ENCODE data around the gene TAX1BP3.

The TAX1BP3 gene

DNA sequence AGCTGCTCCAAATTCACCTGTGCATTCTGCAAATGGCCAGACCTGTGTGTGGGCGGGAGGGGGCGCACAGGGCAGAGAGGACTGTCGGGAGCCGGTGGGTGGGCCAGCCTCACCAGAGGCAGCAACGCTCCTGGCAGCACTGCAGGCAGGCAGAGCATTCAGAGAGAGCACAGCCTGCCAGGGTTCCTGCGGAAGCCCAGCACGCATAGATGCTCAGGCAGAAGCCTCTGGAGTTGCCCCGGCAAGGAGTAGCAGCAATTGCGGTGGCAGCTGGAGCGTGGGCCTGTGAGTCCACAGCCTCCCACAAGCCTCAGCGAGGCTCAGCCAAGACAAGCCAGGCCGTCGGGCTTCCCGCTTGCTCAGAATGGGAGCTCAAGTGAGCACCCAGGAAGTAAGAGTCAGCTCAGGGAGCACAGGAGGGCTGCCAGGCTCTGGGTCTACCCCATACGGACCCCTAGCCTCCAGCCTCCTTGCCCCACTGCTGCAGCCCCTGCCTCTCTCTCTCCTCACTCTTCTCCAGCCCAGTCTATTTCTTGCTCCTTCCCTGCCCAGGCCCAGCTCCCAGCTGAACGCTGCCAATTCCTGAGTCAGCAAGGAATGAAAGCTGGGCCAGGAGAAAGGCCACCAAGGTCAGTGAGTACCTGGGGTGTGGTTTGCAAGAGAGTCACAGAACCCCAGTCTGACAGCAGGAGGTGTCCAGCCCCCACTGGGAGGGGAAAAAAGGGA is 9.9 kb upstream of the TAX1BP3 start:
- FAIRE-seq (no peak), DNase-seq (ENCODE audit: insufficient read length, low spot score) (no peak)

GRCh38 chr17:3675886-3676285 is 7.5 kb upstream of the TAX1BP3 start:
- TF ChIP-seq POLR2AphosphoS5 (IDR thresholded peaks at IDR 0.05; ENCODE audit: low read depth, low read length) (no peak), SPI1 (IDR thresholded peaks at IDR 0.05; ENCODE audit: low read depth, low read length) (no peak), POLR2A (IDR thresholded peaks at IDR 0.05; ENCODE audit: low read depth, low read length) (no peak), TAF1 (IDR thresholded peaks at IDR 0.05; ENCODE audit: low read depth, low read length) (no peak), POU2F2 (IDR thresholded peaks at IDR 0.05; ENCODE audit: low read depth, low read length) (no peak), PAX5 (IDR thresholded peaks at IDR 0.05; ENCODE audit: insufficient read depth, low read length, severe bottlenecking) (no peak)
- no peak for DNase-seq (ENCODE audit: insufficient read length, low spot score)
- FAIRE-seq, result no peak

More for the DNA sequence above, 9.9 kb upstream of the TAX1BP3 start:
- TF ChIP-seq POU2F2 (IDR thresholded peaks at IDR 0.05; ENCODE audit: low read depth, low read length), result no peak
- TF ChIP-seq POLR2AphosphoS5 (IDR thresholded peaks at IDR 0.05; ENCODE audit: low read depth, low read length), result no peak
- no peak for TF ChIP-seq POLR2A (IDR thresholded peaks at IDR 0.05; ENCODE audit: low read depth, low read length)
- no peak for TF ChIP-seq SPI1 (IDR thresholded peaks at IDR 0.05; ENCODE audit: low read depth, low read length)
- no peak for TF ChIP-seq PAX5 (IDR thresholded peaks at IDR 0.05; ENCODE audit: insufficient read depth, low read length, severe bottlenecking)
- no peak for TF ChIP-seq TAF1 (IDR thresholded peaks at IDR 0.05; ENCODE audit: low read depth, low read length)

- no peak for TF ChIP-seq POLR2AphosphoS5 (IDR thresholded peaks at IDR 0.05; ENCODE audit: low read depth, low read length)
- TF ChIP-seq PAX5 (IDR thresholded peaks at IDR 0.05; ENCODE audit: insufficient read depth, low read length, severe bottlenecking), result no peak
- no peak for TF ChIP-seq POU2F2 (IDR thresholded peaks at IDR 0.05; ENCODE audit: low read depth, low read length)
- TF ChIP-seq POLR2A (IDR thresholded peaks at IDR 0.05; ENCODE audit: low read depth, low read length), result no peak
- no peak for FAIRE-seq
- no peak for DNase-seq (ENCODE audit: insufficient read length, low spot score)
Measured at GRCh38 chr17:3672571-3672970, 4.2 kb upstream of the TAX1BP3 start.

DNA sequence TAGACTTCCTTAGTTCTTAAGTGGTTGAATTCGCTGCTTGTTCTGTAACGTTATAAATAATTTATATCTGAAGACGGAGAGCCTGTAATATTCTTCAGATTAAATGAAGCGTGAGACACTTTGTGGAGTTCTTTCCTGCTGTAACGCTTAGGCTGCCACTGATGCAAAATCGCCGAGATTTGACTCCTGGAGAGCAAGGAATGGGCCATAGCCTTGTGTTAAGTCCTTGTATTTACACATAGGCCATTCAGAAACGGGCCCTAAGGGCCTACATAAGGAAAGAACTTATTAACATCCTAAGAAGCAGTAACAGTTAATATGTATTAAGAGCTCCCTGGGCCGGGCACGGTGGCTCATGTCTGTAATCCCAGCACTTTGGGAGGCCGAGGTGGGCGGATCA is 1.2 kb upstream of the TAX1BP3 start:
- no peak for TF ChIP-seq POLR2AphosphoS5 (IDR thresholded peaks at IDR 0.05; ENCODE audit: low read depth, low read length)
- TF ChIP-seq POLR2A (IDR thresholded peaks at IDR 0.05; ENCODE audit: low read depth, low read length), result no peak
- TF ChIP-seq PAX5 (IDR thresholded peaks at IDR 0.05; ENCODE audit: insufficient read depth, low read length, severe bottlenecking), result no peak
- TF ChIP-seq SPI1 (IDR thresholded peaks at IDR 0.05; ENCODE audit: low read depth, low read length), result no peak
- TF ChIP-seq TAF1 (IDR thresholded peaks at IDR 0.05; ENCODE audit: low read depth, low read length), result no peak
- no peak for TF ChIP-seq POU2F2 (IDR thresholded peaks at IDR 0.05; ENCODE audit: low read depth, low read length)
- FAIRE-seq (peak; percentile 67), DNase-seq (ENCODE audit: insufficient read length, low spot score) (no peak)

DNA sequence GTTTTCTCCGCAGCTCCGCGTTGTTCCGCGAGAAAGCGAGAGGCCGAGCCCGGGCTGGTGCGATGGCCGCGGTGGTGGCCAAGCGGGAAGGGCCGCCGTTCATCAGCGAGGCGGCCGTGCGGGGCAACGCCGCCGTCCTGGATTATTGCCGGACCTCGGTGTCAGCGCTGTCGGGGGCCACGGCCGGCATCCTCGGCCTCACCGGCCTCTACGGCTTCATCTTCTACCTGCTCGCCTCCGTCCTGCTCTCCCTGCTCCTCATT is 638 bp upstream of the TAX1BP3 start:
- FAIRE-seq (no peak), DNase-seq (ENCODE audit: insufficient read length, low spot score) (no peak)
- TF ChIP-seq TAF1 (IDR thresholded peaks at IDR 0.05; ENCODE audit: low read depth, low read length), result no peak
- no peak for TF ChIP-seq SPI1 (IDR thresholded peaks at IDR 0.05; ENCODE audit: low read depth, low read length)
- TF ChIP-seq PAX5 (IDR thresholded peaks at IDR 0.05; ENCODE audit: insufficient read depth, low read length, severe bottlenecking), result no peak
- no peak for TF ChIP-seq POLR2A (IDR thresholded peaks at IDR 0.05; ENCODE audit: low read depth, low read length)
- TF ChIP-seq POLR2AphosphoS5 (IDR thresholded peaks at IDR 0.05; ENCODE audit: low read depth, low read length), result no peak
- no peak for TF ChIP-seq POU2F2 (IDR thresholded peaks at IDR 0.05; ENCODE audit: low read depth, low read length)

DNA sequence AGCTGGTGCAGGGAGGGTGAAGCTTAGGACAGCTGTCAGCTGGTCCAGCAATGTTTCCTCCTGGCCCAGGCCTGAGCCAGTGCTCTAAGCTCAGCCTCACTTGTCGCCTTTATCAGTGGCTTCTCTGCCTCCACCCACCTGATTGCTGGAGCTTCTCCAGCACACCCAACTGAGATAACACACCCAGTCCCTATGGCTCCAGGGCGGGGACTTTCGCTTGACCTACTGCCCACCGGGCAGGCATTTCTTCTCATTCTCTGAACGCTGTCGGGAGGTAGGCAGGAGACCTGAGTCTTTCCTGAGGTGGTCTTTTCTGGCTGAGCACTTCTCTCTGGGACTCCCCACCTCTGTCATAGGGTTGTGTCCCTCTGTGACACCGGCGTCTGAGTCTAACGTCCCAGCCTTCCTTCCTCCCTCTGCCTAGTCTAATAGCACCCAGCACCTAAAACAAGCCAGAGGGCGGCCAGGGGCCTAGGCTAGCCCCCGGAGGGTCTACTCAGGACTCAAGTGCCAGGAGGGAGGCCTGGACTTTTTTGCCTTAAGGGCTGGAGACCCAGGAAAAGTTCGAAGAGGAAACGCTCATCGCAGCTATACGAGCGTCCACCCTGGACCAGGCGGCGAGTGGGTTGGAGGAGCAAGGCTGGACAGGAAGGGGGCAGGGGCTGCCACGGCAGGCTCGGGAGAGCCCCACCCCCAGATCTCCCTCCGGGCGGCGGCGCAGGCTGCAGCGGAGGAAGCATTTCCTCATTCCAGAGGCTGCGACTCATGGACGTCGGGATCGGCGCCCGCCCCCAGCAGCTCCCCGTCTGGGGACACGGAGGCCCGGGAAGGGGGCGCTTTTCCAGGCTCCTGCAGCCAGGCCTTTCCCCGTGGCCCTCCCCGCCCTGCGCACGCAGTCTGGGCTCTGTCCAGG is 756 bp downstream of the TAX1BP3 start:
- DNase-seq (ENCODE audit: insufficient read length, low spot score) (no peak), FAIRE-seq (peak; percentile 33)

DNA sequence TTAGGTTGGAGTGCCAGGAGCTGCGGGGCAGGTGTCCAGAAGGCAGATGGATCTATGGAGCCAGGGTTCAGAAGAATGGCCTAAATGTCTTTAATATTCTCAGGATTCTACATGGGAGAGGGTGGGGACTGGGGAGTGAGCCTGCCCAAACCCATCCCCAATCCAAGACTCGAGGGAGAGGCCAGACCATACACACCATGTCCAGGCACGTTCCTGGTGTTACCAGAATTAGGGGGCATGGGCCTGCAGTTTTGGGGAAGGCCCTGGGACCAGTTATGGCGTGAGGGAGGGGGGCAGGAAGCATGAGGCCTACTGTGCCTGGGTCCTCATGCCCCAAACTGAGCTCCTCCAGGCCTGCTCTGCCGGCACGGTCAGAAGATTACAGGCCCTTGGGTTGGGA is 1.9 kb downstream of the TAX1BP3 start:
- DNase-seq (ENCODE audit: insufficient read length, low spot score) (no peak), FAIRE-seq (no peak)
- TF ChIP-seq PAX5 (IDR thresholded peaks at IDR 0.05; ENCODE audit: insufficient read depth, low read length, severe bottlenecking) (no peak), POLR2A (IDR thresholded peaks at IDR 0.05; ENCODE audit: low read depth, low read length) (no peak), POU2F2 (IDR thresholded peaks at IDR 0.05; ENCODE audit: low read depth, low read length) (no peak), POLR2AphosphoS5 (IDR thresholded peaks at IDR 0.05; ENCODE audit: low read depth, low read length) (no peak), SPI1 (IDR thresholded peaks at IDR 0.05; ENCODE audit: low read depth, low read length) (no peak), TAF1 (IDR thresholded peaks at IDR 0.05; ENCODE audit: low read depth, low read length) (no peak)

More for the DNA sequence above, 756 bp downstream of the TAX1BP3 start:
- TF ChIP-seq SPI1 (IDR thresholded peaks at IDR 0.05; ENCODE audit: low read depth, low read length) (peak; percentile 12; the same call in 1 of the 2 replicates), POU2F2 (IDR thresholded peaks at IDR 0.05; ENCODE audit: low read depth, low read length) (no peak)

- TF ChIP-seq TAF1 (IDR thresholded peaks at IDR 0.05; ENCODE audit: low read depth, low read length), result no peak
- no peak for TF ChIP-seq PAX5 (IDR thresholded peaks at IDR 0.05; ENCODE audit: insufficient read depth, low read length, severe bottlenecking)
- TF ChIP-seq SPI1 (IDR thresholded peaks at IDR 0.05; ENCODE audit: low read depth, low read length), result no peak
- TF ChIP-seq POLR2A (IDR thresholded peaks at IDR 0.05; ENCODE audit: low read depth, low read length), result no peak
- TF ChIP-seq POLR2AphosphoS5 (IDR thresholded peaks at IDR 0.05; ENCODE audit: low read depth, low read length), result no peak
- no peak for TF ChIP-seq POU2F2 (IDR thresholded peaks at IDR 0.05; ENCODE audit: low read depth, low read length)
- DNase-seq (ENCODE audit: insufficient read length, low spot score) (no peak), FAIRE-seq (no peak)
Measured at GRCh38 chr17:3665834-3666233, 2.5 kb downstream of the TAX1BP3 start.

DNA sequence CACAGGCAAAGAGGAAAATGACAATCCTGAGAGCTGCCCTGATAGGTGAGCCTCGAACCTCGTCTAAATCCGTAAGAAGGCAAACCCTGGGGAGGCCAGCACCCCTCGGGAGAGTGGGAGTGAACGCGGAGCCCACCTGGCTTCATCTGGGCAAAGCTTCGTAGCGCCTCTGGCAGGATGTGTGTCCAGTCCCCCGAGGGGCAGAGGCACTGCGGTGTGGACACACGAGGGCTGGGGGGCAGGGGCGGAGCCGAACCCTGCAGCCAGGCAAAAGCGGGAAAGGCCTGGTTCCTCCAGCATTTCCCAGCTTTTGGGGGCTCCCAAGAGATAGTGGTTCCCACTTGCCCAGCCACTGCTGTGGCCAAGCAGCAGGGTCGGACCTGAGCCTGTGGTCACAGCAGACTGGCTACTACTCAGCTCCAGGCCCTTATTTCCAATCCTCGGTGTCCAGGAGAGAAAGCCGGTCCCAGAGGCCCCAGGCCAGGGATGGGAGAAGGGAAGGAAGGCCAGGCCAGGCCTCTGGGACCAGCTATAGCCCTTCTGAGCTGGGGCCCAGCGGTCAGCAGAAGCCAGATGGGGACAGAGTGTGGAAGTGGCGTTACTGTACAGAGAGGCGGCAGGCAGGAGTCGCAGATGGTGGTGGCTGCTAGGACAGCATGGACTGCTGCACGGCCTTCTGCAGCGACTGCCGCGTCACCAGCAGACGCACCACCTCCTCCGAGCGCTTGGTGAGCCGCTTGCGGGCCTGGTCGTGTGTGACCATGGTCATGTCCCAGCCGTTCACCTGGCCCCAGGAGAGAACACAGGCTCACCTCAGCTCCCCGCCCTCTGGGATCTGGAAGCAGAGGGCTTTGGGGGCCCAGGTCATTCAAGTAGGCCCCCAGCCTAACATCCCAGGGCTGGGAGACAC is 5.0 kb downstream of the TAX1BP3 start:
- FAIRE-seq, result no peak
- no peak for DNase-seq (ENCODE audit: insufficient read length, low spot score)

More for the DNA sequence above, 5.0 kb downstream of the TAX1BP3 start:
- TF ChIP-seq POU2F2 (IDR thresholded peaks at IDR 0.05; ENCODE audit: low read depth, low read length) (no peak), TAF1 (IDR thresholded peaks at IDR 0.05; ENCODE audit: low read depth, low read length) (no peak), POLR2AphosphoS5 (IDR thresholded peaks at IDR 0.05; ENCODE audit: low read depth, low read length) (no peak), POLR2A (IDR thresholded peaks at IDR 0.05; ENCODE audit: low read depth, low read length) (no peak), SPI1 (IDR thresholded peaks at IDR 0.05; ENCODE audit: low read depth, low read length) (no peak), PAX5 (IDR thresholded peaks at IDR 0.05; ENCODE audit: insufficient read depth, low read length, severe bottlenecking) (no peak)

All from GM12891 (cell line).